WERI-Rb-1 (cell line): ENCODE results near the gene PLA2G6.

Experiments
- DNase-seq: peaks from one replicate; pipeline ENCODE4 v3.0.0-alpha.2; 2020
- H3K27ac ChIP-seq: fragments of 250-450 bp; sonication (Bioruptor Pico); 2 replicates; pipeline ENCODE4 v1.5.1; 2020; ENCODE audit warnings: mild to moderate bottlenecking, moderate library complexity
- H3K27me3 ChIP-seq: fragments of 250-450 bp; sonication (Bioruptor Pico); 2 replicates; pipeline ENCODE4 v1.5.1; 2021; ENCODE audit warnings: mild to moderate bottlenecking, low read depth, moderate library complexity; ENCODE audit not compliant: insufficient read depth, severe bottlenecking
- H3K36me3 ChIP-seq: fragments of 250-450 bp; sonication (Bioruptor Pico); 2 replicates; pipeline ENCODE4 v1.5.1; 2020; ENCODE audit warnings: mild to moderate bottlenecking, moderate library complexity
- H3K4me3 ChIP-seq: 2 replicates; pipeline ENCODE4 v1.5.1; 2011; ENCODE audit warnings: low read depth, mild to moderate bottlenecking, control low read depth, low read length
- H3K9me3 ChIP-seq: fragments of 250-450 bp; sonication (Bioruptor Pico); 2 replicates; pipeline ENCODE4 v1.5.1; 2021; ENCODE audit warnings: mild to moderate bottlenecking, moderate library complexity; ENCODE audit not compliant: severe bottlenecking
- TF ChIP-seq, protein P1 (sequence below): IDR thresholded peaks from 2 replicates; pipeline ENCODE4 v1.5.1; 2011; ENCODE audit warnings: low read depth, mild to moderate bottlenecking, control low read depth, inconsistent platforms, low read length

PLA2G6 gene, protein sequence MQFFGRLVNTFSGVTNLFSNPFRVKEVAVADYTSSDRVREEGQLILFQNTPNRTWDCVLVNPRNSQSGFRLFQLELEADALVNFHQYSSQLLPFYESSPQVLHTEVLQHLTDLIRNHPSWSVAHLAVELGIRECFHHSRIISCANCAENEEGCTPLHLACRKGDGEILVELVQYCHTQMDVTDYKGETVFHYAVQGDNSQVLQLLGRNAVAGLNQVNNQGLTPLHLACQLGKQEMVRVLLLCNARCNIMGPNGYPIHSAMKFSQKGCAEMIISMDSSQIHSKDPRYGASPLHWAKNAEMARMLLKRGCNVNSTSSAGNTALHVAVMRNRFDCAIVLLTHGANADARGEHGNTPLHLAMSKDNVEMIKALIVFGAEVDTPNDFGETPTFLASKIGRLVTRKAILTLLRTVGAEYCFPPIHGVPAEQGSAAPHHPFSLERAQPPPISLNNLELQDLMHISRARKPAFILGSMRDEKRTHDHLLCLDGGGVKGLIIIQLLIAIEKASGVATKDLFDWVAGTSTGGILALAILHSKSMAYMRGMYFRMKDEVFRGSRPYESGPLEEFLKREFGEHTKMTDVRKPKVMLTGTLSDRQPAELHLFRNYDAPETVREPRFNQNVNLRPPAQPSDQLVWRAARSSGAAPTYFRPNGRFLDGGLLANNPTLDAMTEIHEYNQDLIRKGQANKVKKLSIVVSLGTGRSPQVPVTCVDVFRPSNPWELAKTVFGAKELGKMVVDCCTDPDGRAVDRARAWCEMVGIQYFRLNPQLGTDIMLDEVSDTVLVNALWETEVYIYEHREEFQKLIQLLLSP

DNA sequence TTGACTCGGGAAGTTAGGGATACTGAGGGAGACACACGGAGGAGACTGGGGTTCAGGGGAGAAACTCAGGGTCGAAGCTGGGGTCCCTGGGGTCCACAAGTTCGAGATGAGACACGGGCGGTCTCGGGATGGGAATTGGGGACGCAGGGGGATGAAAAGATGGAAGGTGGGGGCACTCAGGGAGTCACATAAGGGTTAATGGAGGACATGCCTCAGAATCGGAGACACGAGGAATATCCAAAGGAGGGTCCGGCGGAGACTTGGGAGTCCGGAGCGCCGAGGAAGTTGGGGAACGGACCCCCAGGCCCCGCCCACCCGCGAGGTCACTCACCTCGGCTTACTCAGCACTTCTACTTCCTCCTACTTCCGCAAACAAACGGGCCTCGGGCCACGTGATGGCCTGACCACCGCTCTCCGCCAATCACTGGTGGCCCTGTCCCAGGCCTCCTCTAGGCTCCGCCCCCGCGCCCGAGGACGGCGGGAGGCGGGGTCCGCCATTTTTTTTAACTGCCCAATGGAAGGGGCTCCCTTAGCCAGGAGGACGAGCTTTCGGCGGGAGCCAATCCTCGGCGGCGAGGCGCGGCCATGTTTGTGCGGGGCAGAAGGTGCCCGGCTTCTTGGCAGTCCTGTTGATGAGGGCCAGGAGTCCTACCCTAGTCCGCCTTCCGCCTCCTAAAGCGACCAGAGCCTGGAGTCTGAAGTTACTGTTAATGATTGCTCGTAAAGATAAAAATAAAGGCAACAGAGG, at the start of gene PLA2G6:
Gene PLA2G6 (minus strand): TSS at position 378 of the 748 bp plus-strand sequence. CDS start 12,404 bp downstream, outside the sequence.
- TF ChIP-seq, protein P1, sequence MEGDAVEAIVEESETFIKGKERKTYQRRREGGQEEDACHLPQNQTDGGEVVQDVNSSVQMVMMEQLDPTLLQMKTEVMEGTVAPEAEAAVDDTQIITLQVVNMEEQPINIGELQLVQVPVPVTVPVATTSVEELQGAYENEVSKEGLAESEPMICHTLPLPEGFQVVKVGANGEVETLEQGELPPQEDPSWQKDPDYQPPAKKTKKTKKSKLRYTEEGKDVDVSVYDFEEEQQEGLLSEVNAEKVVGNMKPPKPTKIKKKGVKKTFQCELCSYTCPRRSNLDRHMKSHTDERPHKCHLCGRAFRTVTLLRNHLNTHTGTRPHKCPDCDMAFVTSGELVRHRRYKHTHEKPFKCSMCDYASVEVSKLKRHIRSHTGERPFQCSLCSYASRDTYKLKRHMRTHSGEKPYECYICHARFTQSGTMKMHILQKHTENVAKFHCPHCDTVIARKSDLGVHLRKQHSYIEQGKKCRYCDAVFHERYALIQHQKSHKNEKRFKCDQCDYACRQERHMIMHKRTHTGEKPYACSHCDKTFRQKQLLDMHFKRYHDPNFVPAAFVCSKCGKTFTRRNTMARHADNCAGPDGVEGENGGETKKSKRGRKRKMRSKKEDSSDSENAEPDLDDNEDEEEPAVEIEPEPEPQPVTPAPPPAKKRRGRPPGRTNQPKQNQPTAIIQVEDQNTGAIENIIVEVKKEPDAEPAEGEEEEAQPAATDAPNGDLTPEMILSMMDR, result no peak
- H3K27ac ChIP-seq, result peak within 1 kb of the TSS; percentile 81
- no peaks in the 10 kb centered on the region for H3K36me3 ChIP-seq
- H3K27me3 ChIP-seq, result no peaks in the 10 kb centered on the region
- DNase-seq, result peak; percentile 99
- peak within 1 kb of the TSS; percentile 68 for H3K4me3 ChIP-seq
- no peaks in the 10 kb centered on the region for H3K9me3 ChIP-seq

GRCh38 chr22:38230916-38231315, 49.3 kb upstream of the PLA2G6 start:
- H3K27ac ChIP-seq, result no peak overlapping the region
- no peaks in the 10 kb centered on the region for H3K9me3 ChIP-seq
- DNase-seq, result no peak
- TF ChIP-seq, protein P1, result no peak
- no peaks in the 10 kb centered on the region for H3K27me3 ChIP-seq
- peaks cover 38% of the 10 kb centered on the region for H3K36me3 ChIP-seq
- H3K4me3 ChIP-seq, result no peak overlapping the region

- H3K27ac ChIP-seq, result no peak overlapping the region
- DNase-seq, result peak; percentile 47
Observed at GRCh38 chr22:38230108-38230825, 48.6 kb upstream of the PLA2G6 start.

GRCh38 chr22:38228873-38229740, 47.5 kb upstream of the PLA2G6 start:
- no peak overlapping the region for H3K27ac ChIP-seq
- no peak overlapping the region for H3K4me3 ChIP-seq
- no peak for DNase-seq
- peaks cover 45% of the 10 kb centered on the region for H3K36me3 ChIP-seq
- TF ChIP-seq, protein P1, result no peak
- no peaks in the 10 kb centered on the region for H3K9me3 ChIP-seq
- no peaks in the 10 kb centered on the region for H3K27me3 ChIP-seq

More at GRCh38 chr22:38230108-38230825, 48.6 kb upstream of the PLA2G6 start:
- Histone ChIP-seq H3K4me3 (no peak overlapping the region), H3K9me3 (no peaks in the 10 kb centered on the region), H3K36me3 (peaks cover 36% of the 10 kb centered on the region), H3K27me3 (no peaks in the 10 kb centered on the region)
- TF ChIP-seq, protein P1, result peak; percentile 59; the same call in 1 of the 2 replicates
